ENCODE data around the gene CDCP2.

The CDCP2 gene

DNA sequence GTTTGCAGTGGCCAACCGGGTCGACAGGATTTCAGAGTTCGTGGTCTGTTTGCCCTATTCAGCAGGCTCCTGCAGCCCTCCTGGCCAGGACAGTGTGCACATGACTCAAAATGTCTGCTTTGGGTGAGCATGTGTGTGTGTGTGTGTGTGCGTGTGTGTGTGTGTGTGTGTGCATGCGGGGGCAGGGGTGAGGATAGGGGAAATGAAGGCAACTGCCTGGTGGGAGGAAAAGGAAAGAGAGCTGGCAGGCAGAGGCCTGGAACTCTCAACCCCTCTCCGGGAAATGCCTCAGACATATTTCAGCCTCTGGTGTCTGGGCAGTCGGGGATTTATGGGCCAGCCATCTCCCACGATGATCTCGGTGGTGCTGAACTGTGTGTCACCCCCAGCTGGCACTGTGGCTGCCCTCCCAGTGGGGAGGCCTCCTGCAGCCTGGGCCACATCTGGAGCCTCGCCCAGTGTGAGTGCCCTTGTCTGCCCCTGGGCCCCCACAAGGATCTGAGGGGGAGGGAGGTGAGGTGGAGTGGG lies 15.2 kb downstream of the CDCP2 start:
- in situ Hi-C loops (cut with MboI; ENCODE audit: low sequenced_read_pairs) = no loop called here

GRCh38 chr1:54136963-54137533 lies 15.8 kb downstream of the CDCP2 start:
- in situ Hi-C loops (cut with MboI; ENCODE audit: low sequenced_read_pairs) = no loop called here

DNA sequence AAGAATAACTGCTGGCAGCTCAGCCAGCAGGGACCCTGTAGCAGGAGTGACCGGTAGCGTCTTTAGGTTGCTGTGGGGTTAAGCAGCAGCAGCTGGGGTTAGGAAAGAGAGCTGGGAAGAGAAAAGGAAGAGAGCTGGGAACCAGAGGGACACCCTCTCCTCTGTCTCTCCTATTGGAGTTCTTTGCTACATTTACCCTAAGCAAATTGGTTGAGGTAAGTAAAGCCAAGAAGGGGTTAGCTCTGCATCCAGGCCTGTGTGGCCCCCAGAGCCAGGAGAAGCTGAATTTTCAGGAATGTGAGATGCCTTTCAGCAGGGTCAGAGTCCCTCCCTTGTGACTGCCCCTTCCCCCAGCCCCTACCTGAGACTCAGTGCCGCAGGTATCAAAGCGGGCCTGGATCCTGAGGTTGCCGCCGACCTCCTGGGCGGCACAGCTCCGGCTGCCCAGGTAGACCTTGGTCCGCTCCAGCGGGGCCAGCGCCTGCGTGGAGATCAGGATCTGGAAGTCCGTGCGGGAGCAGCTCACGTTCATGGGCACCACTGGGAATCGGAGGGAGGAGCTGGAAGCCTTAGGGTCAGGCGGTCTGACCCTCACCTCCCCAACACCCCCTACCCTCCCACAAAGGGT lies 16.4 kb downstream of the CDCP2 start:
- in situ Hi-C loops (cut with MboI; ENCODE audit: low sequenced_read_pairs) = no loop called here

DNA sequence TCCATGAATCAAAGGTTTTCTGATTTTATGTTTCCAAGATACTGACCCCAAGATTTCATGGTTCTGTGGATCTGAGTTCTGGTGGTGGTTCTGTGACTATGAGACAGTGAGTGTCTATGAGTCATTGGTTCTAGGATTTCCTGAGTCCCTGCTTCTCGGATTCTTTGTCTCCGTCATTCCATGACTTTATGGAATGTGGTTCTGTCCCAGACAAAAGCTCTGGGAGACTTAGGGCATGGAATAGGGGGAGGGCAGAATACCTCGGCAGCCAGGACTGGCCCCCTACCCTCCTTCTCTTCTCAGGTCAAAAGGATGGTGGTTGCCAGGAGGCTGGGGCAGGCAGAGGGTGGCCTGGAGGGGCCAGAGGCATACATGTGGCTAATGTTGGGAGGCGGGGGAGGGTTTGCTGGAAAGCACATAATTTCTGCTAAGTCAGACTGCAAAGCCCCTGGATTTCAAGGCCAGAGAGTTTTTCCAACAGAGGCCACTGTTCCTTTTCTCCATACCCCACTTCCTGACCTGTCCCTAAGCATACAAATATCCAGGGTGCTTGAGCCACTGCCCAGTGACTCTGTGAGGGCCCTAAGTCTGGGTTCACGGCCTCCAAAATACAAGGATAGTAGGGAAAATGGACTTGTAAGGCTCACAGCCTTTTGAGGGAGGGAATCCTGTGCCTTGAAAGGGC lies 17.2 kb downstream of the CDCP2 start:
- in situ Hi-C loops (cut with MboI; ENCODE audit: low sequenced_read_pairs) = no loop called here

DNA sequence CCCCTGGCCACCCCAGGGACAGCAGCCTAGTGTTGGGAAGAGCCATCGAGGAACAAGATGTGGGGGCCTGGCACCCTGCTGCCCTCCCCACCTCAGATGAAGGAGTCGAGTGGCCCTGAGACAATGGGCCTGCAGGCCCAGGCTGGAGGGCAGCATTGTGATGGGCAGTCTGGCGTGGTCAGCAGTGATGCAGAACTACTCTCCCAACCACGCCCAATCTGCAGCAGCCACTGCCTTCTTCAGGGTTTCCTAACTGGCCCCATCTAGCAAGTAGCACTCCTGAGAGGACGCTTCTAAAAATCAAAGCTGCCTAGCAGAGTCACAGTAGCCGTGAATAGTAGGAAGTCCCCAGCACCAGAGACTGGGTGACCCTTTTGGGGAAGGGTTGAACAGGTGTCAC lies 18.5 kb downstream of the CDCP2 start:
- in situ Hi-C loops (cut with MboI; ENCODE audit: low sequenced_read_pairs) = no loop called here

GRCh38 chr1:54132495-54132894 lies 20.3 kb downstream of the CDCP2 start:
- in situ Hi-C loops (cut with MboI; ENCODE audit: low sequenced_read_pairs) = no loop called here

GRCh38 chr1:54131419-54131818 lies 21.4 kb downstream of the CDCP2 start:
- in situ Hi-C loops (cut with MboI; ENCODE audit: low sequenced_read_pairs) = no loop called here

- in situ Hi-C loops (cut with MboI; ENCODE audit: low sequenced_read_pairs) = no loop called here
Observed at GRCh38 chr1:54129858-54130257, 22.9 kb downstream of the CDCP2 start.

DNA sequence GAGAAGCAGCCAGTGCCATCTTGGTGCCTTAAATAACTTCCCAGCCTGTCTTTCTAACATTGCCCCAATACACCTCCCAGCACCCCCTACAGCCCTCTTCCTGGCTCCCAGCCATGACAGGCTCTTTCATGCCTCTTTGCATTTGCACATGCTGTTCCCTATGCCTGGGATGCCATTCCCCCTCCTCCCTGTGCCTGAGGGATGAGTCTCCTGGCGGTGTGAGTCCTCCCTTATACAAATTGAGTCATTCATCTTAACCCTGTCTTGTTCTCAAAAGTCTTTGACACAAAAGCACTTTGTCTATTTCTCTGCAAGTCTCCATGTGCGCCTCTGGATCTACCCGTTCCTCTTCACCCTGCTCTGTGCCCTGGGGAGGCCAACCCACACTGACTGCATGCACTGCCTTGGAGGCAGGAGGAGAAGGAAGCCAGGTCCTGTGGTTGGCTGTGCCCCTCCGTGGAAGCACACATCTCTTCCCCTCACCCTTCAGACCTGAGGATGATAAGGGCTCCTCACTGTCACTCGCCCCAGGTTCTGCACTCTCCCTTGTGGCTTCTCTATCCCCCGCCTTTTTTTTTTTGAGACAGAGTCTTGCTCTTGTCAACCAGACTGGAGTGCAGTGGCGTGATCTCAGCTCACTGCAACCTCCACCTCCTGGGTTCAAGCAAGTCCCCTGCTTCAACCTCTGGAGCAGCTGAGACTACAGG lies 25.1 kb downstream of the CDCP2 start:
- in situ Hi-C loops (cut with MboI; ENCODE audit: low sequenced_read_pairs) = no loop called here

GRCh38 chr1:54126271-54126815 lies 26.5 kb downstream of the CDCP2 start:
- in situ Hi-C loops (cut with MboI; ENCODE audit: low sequenced_read_pairs) = no loop called here

DNA sequence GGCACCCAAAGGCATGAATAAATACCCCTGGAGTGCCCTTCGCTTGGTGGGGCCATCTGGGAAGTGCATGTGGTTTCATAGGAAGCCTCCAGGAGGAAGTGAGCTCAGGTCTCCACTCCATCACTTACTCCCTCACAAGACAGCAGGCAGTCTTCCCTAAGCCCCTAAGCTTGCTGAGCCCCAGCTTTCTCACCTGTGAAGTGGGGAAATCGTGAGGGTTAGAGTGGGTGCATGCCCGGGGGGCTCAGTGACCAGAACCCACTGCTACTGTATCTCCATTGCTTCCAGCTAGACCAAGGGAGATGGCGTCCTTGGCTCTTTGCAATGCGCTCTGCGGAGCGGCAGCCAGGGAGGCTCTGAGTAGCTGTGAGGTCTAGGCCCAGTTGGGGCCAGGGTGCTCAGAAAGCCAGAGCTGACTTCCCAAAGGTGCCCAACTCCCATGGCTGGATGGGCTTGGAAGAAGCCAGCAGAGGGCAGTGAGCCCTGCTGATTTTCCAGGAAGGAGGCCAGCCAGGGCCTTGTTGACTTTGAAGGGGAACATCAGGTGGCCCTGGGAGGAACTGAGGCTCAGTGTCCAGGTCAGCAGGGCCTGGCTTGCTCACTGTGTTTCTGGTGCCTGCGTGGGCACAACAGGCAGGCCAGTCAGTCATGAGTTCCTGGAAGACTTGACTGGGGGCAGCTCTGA lies 27.3 kb downstream of the CDCP2 start:
- in situ Hi-C loops (cut with MboI; ENCODE audit: low sequenced_read_pairs) = no loop called here

DNA sequence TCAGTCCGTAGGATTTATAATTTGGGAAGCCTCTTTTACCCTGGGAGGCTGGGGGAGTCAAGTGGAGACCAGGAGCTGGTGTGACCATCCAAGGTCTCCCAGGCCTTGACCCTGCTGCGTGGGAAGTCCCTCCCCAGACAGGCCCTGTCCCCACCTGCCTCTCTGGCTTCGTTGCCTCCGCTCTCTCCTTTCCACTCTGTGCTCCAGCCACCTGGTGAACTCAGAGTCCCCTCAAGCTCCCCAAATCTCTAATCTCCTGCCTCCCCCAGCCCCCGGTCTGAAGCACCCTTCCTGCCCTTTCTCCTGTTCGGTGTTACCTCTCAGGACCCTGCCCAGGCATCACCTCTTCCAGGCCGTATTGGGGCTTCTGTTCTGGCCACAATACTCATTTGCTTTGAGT lies 27.9 kb downstream of the CDCP2 start:
- in situ Hi-C loops (cut with MboI; ENCODE audit: low sequenced_read_pairs) = no loop called here

- in situ Hi-C loops (cut with MboI; ENCODE audit: low sequenced_read_pairs) = no loop called here
Observed at GRCh38 chr1:54124472-54124871, 28.3 kb downstream of the CDCP2 start.

- in situ Hi-C loops (cut with MboI; ENCODE audit: low sequenced_read_pairs) = no loop called here
Observed at GRCh38 chr1:54122992-54123391, 29.8 kb downstream of the CDCP2 start.

GRCh38 chr1:54122135-54122751 lies 30.6 kb downstream of the CDCP2 start:
- in situ Hi-C loops (cut with MboI; ENCODE audit: low sequenced_read_pairs) = no loop called here

GRCh38 chr1:54121482-54122134 lies 31.2 kb downstream of the CDCP2 start:
- in situ Hi-C loops (cut with MboI; ENCODE audit: low sequenced_read_pairs) = no loop called here

- in situ Hi-C loops (cut with MboI; ENCODE audit: low sequenced_read_pairs) = no loop called here
Observed at GRCh38 chr1:54120698-54121481, 31.9 kb downstream of the CDCP2 start.

GRCh38 chr1:54120018-54120697 lies 32.6 kb downstream of the CDCP2 start:
- in situ Hi-C loops (cut with MboI; ENCODE audit: low sequenced_read_pairs) = no loop called here

All from HL-60/S4 treated with phorbol 12-myristate 13-acetate at 8.2 ng/mL for 4 days and 3 days (cell line).